B cell (primary cell): Measurements from ENCODE around the gene C2CD4C.

Experiments used
- EZH2 ChIP-seq: IDR thresholded peaks from 2 replicates; pipeline ENCODE4 v1.6.1; 2012; ENCODE audit warnings: borderline replicate concordance, low read depth, mild to moderate bottlenecking, moderate library complexity, low read length; ENCODE audit not compliant: insufficient read depth, poor library complexity, severe bottlenecking
- TF ChIP-seq, protein P1 (sequence below): fragments of 200-600 bp; IDR thresholded peaks from one replicate; pipeline ENCODE4 v1.8.0; 2022; ENCODE audit warnings: antibody characterized with exemption, mild to moderate bottlenecking

DNA sequence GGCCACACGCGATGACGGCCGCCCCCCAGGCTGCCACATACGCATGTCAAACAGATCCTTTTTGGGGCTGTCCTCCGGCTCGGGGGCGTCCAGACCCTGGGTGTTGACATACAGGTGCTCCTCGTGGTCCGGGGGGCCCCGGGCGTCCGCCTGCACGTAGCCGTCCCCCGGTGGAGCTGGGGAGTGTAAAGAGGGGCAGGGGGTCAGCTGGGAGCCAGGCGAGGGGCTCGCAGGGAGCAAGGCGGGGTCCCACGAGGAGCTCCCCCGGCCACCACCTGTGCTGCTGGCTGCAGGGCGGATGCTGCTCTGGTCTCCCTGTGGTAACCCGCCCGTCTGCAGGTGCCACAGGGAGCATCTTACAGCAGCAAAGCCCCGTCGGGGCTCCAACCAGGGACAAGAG is 16.1 kb upstream of the C2CD4C start:
- TF ChIP-seq, protein P1, sequence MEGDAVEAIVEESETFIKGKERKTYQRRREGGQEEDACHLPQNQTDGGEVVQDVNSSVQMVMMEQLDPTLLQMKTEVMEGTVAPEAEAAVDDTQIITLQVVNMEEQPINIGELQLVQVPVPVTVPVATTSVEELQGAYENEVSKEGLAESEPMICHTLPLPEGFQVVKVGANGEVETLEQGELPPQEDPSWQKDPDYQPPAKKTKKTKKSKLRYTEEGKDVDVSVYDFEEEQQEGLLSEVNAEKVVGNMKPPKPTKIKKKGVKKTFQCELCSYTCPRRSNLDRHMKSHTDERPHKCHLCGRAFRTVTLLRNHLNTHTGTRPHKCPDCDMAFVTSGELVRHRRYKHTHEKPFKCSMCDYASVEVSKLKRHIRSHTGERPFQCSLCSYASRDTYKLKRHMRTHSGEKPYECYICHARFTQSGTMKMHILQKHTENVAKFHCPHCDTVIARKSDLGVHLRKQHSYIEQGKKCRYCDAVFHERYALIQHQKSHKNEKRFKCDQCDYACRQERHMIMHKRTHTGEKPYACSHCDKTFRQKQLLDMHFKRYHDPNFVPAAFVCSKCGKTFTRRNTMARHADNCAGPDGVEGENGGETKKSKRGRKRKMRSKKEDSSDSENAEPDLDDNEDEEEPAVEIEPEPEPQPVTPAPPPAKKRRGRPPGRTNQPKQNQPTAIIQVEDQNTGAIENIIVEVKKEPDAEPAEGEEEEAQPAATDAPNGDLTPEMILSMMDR = no peak
- TF ChIP-seq EZH2 = no peak
